Stomach (tissue), 4 donors: ENCODE measurements around the gene FANK1.

Experiments
- POLR2A ChIP-seq, 4 donors: fragments of 450-650 bp; IDR thresholded peaks; one replicate each; pipeline ENCODE4 v1.6.1; 2016; ENCODE audit warnings: antibody characterized with exemption in 4 of 4, control low read depth in 2 of 4, mild to moderate bottlenecking in 1 of 4, moderate library complexity in 1 of 4
- TF ChIP-seq, protein P1 (sequence below), 7 experiments: fragments of 450-650 bp in 4 of 7; fragments of 200-600 bp in 3 of 7; sonication (generic) in 3 of 7; IDR thresholded peaks; one replicate each; pipeline ENCODE4 v1.5.1; 2016 to 2019; ENCODE audit warnings: antibody characterized with exemption in 7 of 7, control low read depth in 2 of 7, mild to moderate bottlenecking in 1 of 7

GRCh38 chr10:126046831-126047230 lies 150.5 kb downstream of the FANK1 start:
- TF ChIP-seq, protein P1, sequence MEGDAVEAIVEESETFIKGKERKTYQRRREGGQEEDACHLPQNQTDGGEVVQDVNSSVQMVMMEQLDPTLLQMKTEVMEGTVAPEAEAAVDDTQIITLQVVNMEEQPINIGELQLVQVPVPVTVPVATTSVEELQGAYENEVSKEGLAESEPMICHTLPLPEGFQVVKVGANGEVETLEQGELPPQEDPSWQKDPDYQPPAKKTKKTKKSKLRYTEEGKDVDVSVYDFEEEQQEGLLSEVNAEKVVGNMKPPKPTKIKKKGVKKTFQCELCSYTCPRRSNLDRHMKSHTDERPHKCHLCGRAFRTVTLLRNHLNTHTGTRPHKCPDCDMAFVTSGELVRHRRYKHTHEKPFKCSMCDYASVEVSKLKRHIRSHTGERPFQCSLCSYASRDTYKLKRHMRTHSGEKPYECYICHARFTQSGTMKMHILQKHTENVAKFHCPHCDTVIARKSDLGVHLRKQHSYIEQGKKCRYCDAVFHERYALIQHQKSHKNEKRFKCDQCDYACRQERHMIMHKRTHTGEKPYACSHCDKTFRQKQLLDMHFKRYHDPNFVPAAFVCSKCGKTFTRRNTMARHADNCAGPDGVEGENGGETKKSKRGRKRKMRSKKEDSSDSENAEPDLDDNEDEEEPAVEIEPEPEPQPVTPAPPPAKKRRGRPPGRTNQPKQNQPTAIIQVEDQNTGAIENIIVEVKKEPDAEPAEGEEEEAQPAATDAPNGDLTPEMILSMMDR (IDR thresholded peaks at IDR 0.05): no peak
- no peak for TF ChIP-seq POLR2A (IDR thresholded peaks at IDR 0.05)
